GM15510 (cell line): ENCODE measurements around the gene SSBP3.

Source experiments
- POLR2A ChIP-seq: IDR thresholded peaks from 3 replicates; pipeline ENCODE4 v1.6.1; 2011; ENCODE audit warnings: borderline replicate concordance; ENCODE audit not compliant: insufficient read length; ENCODE audit errors: extremely low read depth

SSBP3 gene

GRCh38 chr1:54257346-54257620, 148.9 kb downstream of the SSBP3 start:
- no peak for TF ChIP-seq POLR2A

- TF ChIP-seq POLR2A, result no peak
These were observed 149.5 kb downstream of the SSBP3 start for GRCh38 chr1:54256522-54257345.

- no peak for TF ChIP-seq POLR2A
These were observed 151.0 kb downstream of the SSBP3 start for GRCh38 chr1:54255026-54255702.

DNA sequence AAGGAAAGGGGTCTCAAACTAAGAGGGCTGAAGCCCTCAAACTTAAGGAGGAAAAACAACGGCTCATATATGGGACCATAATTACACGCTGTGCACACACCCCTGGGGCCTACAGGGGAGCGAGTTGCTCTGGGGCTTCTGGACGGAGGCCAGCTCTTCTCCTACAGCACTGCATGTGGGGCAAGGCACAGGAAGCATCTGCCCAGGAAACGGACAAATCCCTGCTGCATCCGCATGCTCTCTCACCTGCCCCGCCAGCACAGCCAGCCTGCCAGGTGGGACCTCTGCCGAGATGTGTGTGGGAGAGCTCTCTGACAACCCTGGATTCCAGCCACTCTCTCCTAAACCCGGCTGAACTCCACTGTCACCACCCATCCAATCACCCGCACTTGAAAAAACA, 152.1 kb downstream of the SSBP3 start:
- no peak for TF ChIP-seq POLR2A

DNA sequence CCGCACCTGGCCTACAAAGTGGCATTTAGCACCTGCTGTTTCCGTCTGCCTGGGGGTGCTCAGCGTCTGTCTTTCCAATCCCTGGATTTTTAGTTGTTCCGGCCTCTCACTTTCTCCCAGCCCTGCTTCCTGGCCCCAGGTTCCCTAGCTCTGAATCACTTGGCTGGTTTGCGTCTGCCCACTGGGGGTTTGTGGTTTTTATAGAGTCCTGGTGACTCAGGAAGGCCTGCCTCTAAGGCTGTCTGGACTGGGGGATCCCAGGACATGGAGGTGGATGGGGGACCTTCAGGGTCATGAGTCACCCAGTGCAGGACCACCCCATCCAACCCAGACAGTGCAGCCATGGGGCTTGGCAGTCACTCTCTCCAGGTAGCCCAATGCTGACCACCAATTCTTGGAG, 152.7 kb downstream of the SSBP3 start:
- no peak for TF ChIP-seq POLR2A

GRCh38 chr1:54252371-54252936, 153.7 kb downstream of the SSBP3 start:
- TF ChIP-seq POLR2A, result no peak

- no peak for TF ChIP-seq POLR2A
These were observed 155.5 kb downstream of the SSBP3 start for GRCh38 chr1:54250670-54251069.

DNA sequence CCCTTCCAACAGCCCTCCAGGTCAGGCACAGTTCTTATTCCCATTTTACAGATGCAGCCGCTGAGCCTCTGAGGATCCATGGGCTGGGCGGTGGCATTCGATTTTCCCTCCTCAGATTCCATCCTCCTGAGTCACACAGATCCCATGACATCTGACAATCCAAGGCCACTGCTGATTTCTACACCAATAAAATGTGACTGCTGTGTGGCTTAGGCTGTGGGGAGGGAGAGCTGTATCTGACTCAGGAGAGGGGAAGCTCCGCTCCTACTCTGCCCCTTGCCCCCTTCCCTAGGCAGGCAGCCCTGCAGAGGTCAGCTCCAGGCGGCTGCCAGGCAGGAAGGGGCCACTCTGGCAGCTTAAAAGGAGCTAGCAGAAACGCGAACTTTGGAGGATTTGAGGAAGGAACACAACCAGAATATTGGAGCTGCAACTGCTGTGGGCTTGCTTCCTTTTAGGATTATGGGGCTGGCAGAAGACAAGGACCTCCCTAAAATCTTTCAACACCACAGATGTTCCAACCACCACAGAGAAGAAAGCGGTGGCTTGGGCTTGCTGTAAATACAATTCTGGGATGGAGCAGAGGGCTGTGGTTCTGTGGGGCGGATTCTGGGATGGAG, 156.3 kb downstream of the SSBP3 start:
- TF ChIP-seq POLR2A, result no peak

- TF ChIP-seq POLR2A, result no peak
These were observed 157.2 kb downstream of the SSBP3 start for GRCh38 chr1:54248966-54249365.

DNA sequence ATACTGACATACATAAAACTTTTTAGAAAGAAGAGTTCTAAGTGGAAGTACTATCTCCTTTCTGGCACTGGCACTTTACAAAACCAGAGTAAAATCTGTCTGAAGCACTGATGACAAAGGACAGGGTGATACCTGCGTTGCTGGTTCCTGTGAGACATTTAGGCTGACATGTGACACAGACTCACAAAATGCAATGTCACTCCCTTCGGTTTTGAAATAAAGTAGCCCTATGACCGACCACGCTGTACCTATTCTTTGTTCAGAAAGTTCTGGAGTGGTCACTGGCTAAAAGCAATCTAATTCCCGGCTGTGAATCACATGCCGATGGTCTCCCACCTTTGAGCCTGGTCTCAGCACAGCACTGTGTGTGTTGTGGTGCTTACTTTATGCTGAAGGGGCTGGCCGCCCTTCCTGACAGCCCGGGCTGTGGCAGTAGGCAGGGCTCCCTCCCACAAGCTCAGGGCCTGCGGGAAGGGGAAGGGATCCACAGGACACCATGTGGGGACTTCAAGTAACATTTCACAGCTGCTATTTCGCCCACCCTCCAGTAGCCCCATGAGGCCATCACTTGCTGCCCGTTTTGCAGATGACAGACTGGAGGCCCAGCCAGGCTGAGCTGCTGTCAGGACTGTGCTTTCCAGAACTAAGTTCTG, 158.2 kb downstream of the SSBP3 start:
- no peak for TF ChIP-seq POLR2A

- no peak for TF ChIP-seq POLR2A
These were observed 160.0 kb downstream of the SSBP3 start for GRCh38 chr1:54246116-54246721.

GRCh38 chr1:54245501-54245900, 160.7 kb downstream of the SSBP3 start:
- no peak for TF ChIP-seq POLR2A

GRCh38 chr1:54244655-54245054, 161.5 kb downstream of the SSBP3 start:
- no peak for TF ChIP-seq POLR2A

DNA sequence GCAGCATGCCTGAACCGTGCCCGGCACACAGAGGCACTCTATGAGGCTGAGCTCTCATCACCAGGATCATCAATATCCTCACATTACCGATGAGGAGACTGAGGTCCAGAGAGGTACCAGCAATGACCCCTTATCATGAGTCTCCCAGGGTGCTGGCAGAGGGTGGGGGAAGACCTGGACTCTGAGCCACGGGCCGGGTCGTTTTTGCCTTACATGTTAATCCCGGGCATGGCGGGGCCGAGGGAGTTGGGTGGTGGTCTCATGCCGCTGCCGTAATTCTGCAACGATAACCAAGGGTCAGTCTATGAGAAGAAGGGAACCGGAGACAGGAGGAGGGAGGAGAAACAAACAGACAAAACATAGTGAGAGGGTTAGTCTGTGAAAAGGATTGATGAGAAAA, 163.2 kb downstream of the SSBP3 start:
- no peak for TF ChIP-seq POLR2A

- no peak for TF ChIP-seq POLR2A
These were observed 164.8 kb downstream of the SSBP3 start for GRCh38 chr1:54241364-54241763.
